Measurements from ENCODE around the gene SCN9A. TPM values are rescaled to one million over a fixed set of nuclear protein-coding genes. Genes with fewer than 3 reads are reported as not detected.

Gene SCN9A
- total and polyA plus RNA-seq, 9 of the 15 experiments (the other 6 are each of a cell fraction or from before 2014, with no cell fraction given), result 1.4 to 22.8 (median 7.1) TPM

GRCh38 chr2:166410828-166411472 lies 35.2 kb upstream of the SCN9A start (continued):
- no peak for TF ChIP-seq KLF13 (tag; IDR thresholded peaks at IDR 0.05; ENCODE audit: borderline replicate concordance, low read depth)
- TF ChIP-seq RFX5 (IDR thresholded peaks at IDR 0.05; ENCODE audit: low read depth, low read length), result no peak
- TF ChIP-seq DACH1 (IDR thresholded peaks at IDR 0.05; ENCODE audit: partially characterized antibody), result peak; percentile 63
- TF ChIP-seq DDX20 (tag; IDR thresholded peaks at IDR 0.05; ENCODE audit: low read depth), result peak; percentile 76; the same call in 1 of the 2 replicates
- peak; percentile 88 for TF ChIP-seq SMARCC2 (IDR thresholded peaks at IDR 0.05; ENCODE audit: low read depth)
- no peak for TF ChIP-seq NR1H2 (CRISPR knock-in tag; IDR thresholded peaks at IDR 0.05)
- no peak for TF ChIP-seq FOXA3 (CRISPR knock-in tag; conservative IDR thresholded peaks at IDR 0.05 in 1 of 2, IDR thresholded peaks at IDR 0.05 in 1 of 2)
- TF ChIP-seq GABPA (tag; conservative IDR thresholded peaks at IDR 0.05; ENCODE audit: low read depth), result 0 out of 2 replicates have a peak, but pooled peaks have one; percentile 14
- no peak for TF ChIP-seq HCFC1 (IDR thresholded peaks at IDR 0.05; ENCODE audit: low read depth, low read length)
- no peak for TF ChIP-seq TSC22D4 (tag; IDR thresholded peaks at IDR 0.05)
- TF ChIP-seq EP400 (IDR thresholded peaks at IDR 0.05), result peak; percentile 54
- TF ChIP-seq SNAPC5 (CRISPR knock-in tag; IDR thresholded peaks at IDR 0.05), result no peak
- TF ChIP-seq MYC (IDR thresholded peaks at IDR 0.05; ENCODE audit: low read depth, low read length), result peak; percentile 45; the same call in 1 of the 2 replicates
- no peak for TF ChIP-seq MYC (CRISPR knock-in tag; IDR thresholded peaks at IDR 0.05; ENCODE audit: borderline replicate concordance, low read depth)
- TF ChIP-seq SAP30 (IDR thresholded peaks at IDR 0.05; ENCODE audit: borderline replicate concordance, insufficient read depth, low read depth, low read length, poor library complexity, severe bottlenecking), result no peak
- TF ChIP-seq CBFA2T2 (conservative IDR thresholded peaks at IDR 0.05), result no peak
- no peak for TF ChIP-seq HDAC2 (IDR thresholded peaks at IDR 0.05)
- TF ChIP-seq ZNF586 (CRISPR knock-in tag; conservative IDR thresholded peaks at IDR 0.05), result no peak
- no peak for TF ChIP-seq RFX1 (IDR thresholded peaks at IDR 0.05)
- no peak for TF ChIP-seq ZNF24 (IDR thresholded peaks at IDR 0.05)
- TF ChIP-seq, protein P1, sequence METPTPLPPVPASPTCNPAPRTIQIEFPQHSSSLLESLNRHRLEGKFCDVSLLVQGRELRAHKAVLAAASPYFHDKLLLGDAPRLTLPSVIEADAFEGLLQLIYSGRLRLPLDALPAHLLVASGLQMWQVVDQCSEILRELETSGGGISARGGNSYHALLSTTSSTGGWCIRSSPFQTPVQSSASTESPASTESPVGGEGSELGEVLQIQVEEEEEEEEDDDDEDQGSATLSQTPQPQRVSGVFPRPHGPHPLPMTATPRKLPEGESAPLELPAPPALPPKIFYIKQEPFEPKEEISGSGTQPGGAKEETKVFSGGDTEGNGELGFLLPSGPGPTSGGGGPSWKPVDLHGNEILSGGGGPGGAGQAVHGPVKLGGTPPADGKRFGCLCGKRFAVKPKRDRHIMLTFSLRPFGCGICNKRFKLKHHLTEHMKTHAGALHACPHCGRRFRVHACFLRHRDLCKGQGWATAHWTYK (CRISPR knock-in tag; IDR thresholded peaks at IDR 0.05), result no peak
- TF ChIP-seq, protein P2, sequence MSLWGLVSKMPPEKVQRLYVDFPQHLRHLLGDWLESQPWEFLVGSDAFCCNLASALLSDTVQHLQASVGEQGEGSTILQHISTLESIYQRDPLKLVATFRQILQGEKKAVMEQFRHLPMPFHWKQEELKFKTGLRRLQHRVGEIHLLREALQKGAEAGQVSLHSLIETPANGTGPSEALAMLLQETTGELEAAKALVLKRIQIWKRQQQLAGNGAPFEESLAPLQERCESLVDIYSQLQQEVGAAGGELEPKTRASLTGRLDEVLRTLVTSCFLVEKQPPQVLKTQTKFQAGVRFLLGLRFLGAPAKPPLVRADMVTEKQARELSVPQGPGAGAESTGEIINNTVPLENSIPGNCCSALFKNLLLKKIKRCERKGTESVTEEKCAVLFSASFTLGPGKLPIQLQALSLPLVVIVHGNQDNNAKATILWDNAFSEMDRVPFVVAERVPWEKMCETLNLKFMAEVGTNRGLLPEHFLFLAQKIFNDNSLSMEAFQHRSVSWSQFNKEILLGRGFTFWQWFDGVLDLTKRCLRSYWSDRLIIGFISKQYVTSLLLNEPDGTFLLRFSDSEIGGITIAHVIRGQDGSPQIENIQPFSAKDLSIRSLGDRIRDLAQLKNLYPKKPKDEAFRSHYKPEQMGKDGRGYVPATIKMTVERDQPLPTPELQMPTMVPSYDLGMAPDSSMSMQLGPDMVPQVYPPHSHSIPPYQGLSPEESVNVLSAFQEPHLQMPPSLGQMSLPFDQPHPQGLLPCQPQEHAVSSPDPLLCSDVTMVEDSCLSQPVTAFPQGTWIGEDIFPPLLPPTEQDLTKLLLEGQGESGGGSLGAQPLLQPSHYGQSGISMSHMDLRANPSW (CRISPR knock-in tag; IDR thresholded peaks at IDR 0.05), result no peak
- no peak for TF ChIP-seq ETS1 (conservative IDR thresholded peaks at IDR 0.05; ENCODE audit: control insufficient read depth, low read depth, low read length)
- no peak for TF ChIP-seq ZNF445 (CRISPR knock-in tag; IDR thresholded peaks at IDR 0.05; ENCODE audit: low read depth)
- TF ChIP-seq ZNF12 (CRISPR knock-in tag; IDR thresholded peaks at IDR 0.05), result no peak
